ENCODE measurements around the gene TMEM63A. TPM values are rescaled to one million over a fixed set of nuclear protein-coding genes. Genes with fewer than 3 reads are reported as not detected.

TMEM63A gene
- polyA plus RNA-seq, 1 of the 3 experiments (the other 2 are of a cell fraction), result 13.5 TPM

- ChIA-PET POLR2A (no interaction called here), CTCF (interaction anchor here (0.9 kb wide), 1 partner anchor 400 kb away, joined by 4 read pairs; no protein-coding TSS in a partner anchor)
- Histone ChIP-seq H3K27me3 (ENCODE audit: insufficient read depth) (no peaks in the 10 kb centered on the region), H3K9me2 (no peaks in the 10 kb centered on the region), H4K20me1 (ENCODE audit: insufficient read depth) (no peaks in the 10 kb centered on the region), H3K36me3 (replicated peaks in 1 of 2; ENCODE audit: control insufficient read depth in 1 of 2, insufficient read depth in 2 of 2, low read length in 1 of 2) (peaks cover 12 to 18% of the 10 kb centered on the region in 2 experiments), H3K79me2 (ENCODE audit: insufficient read depth) (no peaks in the 10 kb centered on the region), H2AFZ (ENCODE audit: low read depth) (no peak overlapping the region), H3K27ac (ENCODE audit: low read depth in 2 of 2, low read length in 1 of 2) (no peak overlapping the region), H3F3A (replicated peaks; ENCODE audit: insufficient read depth) (peaks cover 4% of the 10 kb centered on the region), H3K4me1 (ENCODE audit: control insufficient read depth in 1 of 2, insufficient read depth in 2 of 2, low read depth in 1 of 2, low read length in 1 of 2) (peaks cover 0 to 12% of the 10 kb centered on the region in 2 experiments; a peak in 1 of 4 replicates), H3K9me3 (no peaks in the 10 kb centered on the region), H3K9ac (no peak overlapping the region), H3K4me3 (ENCODE audit: low read depth in 2 of 2, low read length in 1 of 2) (no peak overlapping the region), H3K4me2 (no peak overlapping the region)
- DNase-seq, result no peak
- TF ChIP-seq EZH2phosphoT487 (IDR thresholded peaks at IDR 0.05; ENCODE audit: borderline replicate concordance, low read depth) (no peak), GATA2 (CRISPR knock-in tag; IDR thresholded peaks at IDR 0.05) (no peak), CTCF (IDR thresholded peaks at IDR 0.05) (no peak), SMC3 (IDR thresholded peaks at IDR 0.05; ENCODE audit: low read depth, low read length) (no peak), CHD2 (IDR thresholded peaks at IDR 0.05; ENCODE audit: low read length, partially characterized antibody) (no peak), TAF1 (IDR thresholded peaks at IDR 0.05; ENCODE audit: borderline replicate concordance, low read depth, low read length) (no peak), TEAD4 (IDR thresholded peaks at IDR 0.05; ENCODE audit: borderline replicate concordance, insufficient read depth) (no peak)
- WGBS (ENCODE audit: low lambda C conversion rate), result 91% methylated on average over 7 of the region's 11 CpGs
Measured at GRCh38 chr1:225874431-225874830, 7.7 kb downstream of the TMEM63A start.

GRCh38 chr1:225873281-225873850 is 8.8 kb downstream of the TMEM63A start:
- Histone ChIP-seq H4K20me1 (ENCODE audit: insufficient read depth) (no peaks in the 10 kb centered on the region), H3K27ac (ENCODE audit: low read depth in 2 of 2, low read length in 1 of 2) (no peak overlapping the region), H3K9ac (no peak overlapping the region), H3K4me1 (ENCODE audit: control insufficient read depth in 1 of 2, insufficient read depth in 2 of 2, low read depth in 1 of 2, low read length in 1 of 2) (peaks cover 0 to 10% of the 10 kb centered on the region in 2 experiments; a peak in 1 of 4 replicates), H3F3A (replicated peaks; ENCODE audit: insufficient read depth) (peaks cover under 1% of the 10 kb centered on the region), H3K9me2 (no peaks in the 10 kb centered on the region), H3K27me3 (ENCODE audit: insufficient read depth) (no peaks in the 10 kb centered on the region), H3K79me2 (ENCODE audit: insufficient read depth) (no peaks in the 10 kb centered on the region), H3K9me3 (no peaks in the 10 kb centered on the region), H3K4me2 (no peak overlapping the region), H2AFZ (ENCODE audit: low read depth) (no peak overlapping the region), H3K36me3 (replicated peaks in 1 of 2; ENCODE audit: control insufficient read depth in 1 of 2, insufficient read depth in 2 of 2, low read length in 1 of 2) (peaks cover 17 to 18% of the 10 kb centered on the region in 2 experiments), H3K4me3 (ENCODE audit: low read depth in 2 of 2, low read length in 1 of 2) (no peak overlapping the region)
- no peak for DNase-seq
- ChIA-PET POLR2A (no interaction called here), CTCF (interaction anchor here (0.9 kb wide), 1 partner anchor 399 kb away, joined by 4 read pairs; no protein-coding TSS in a partner anchor)
- WGBS (ENCODE audit: low lambda C conversion rate), result 95% methylated on average over 6 of the region's 10 CpGs
- TF ChIP-seq POLR2AphosphoS5 (IDR thresholded peaks at IDR 0.05; ENCODE audit: low read depth, low read length) (no peak), MEF2A (IDR thresholded peaks at IDR 0.05; ENCODE audit: borderline replicate concordance, low read depth) (no peak), MAX (IDR thresholded peaks at IDR 0.05; ENCODE audit: low read depth) (no peak), CTCF (IDR thresholded peaks at IDR 0.05) (no peak), GATA2 (CRISPR knock-in tag; IDR thresholded peaks at IDR 0.05) (no peak), NFIC (IDR thresholded peaks at IDR 0.05; ENCODE audit: borderline replicate concordance) (no peak), MXI1 (IDR thresholded peaks at IDR 0.05; ENCODE audit: low read depth, low read length) (no peak), SMC3 (IDR thresholded peaks at IDR 0.05; ENCODE audit: low read depth, low read length) (no peak), RCOR1 (IDR thresholded peaks at IDR 0.05; ENCODE audit: low read length) (no peak), CHD2 (IDR thresholded peaks at IDR 0.05; ENCODE audit: low read length, partially characterized antibody) (no peak), RFX5 (IDR thresholded peaks at IDR 0.05; ENCODE audit: low read length) (no peak), TCF12 (IDR thresholded peaks at IDR 0.05) (no peak), ZBTB33 (IDR thresholded peaks at IDR 0.05; ENCODE audit: borderline replicate concordance, low read depth) (no peak), FOSL2 (IDR thresholded peaks at IDR 0.05; ENCODE audit: borderline replicate concordance, low read depth) (no peak), USF1 (IDR thresholded peaks at IDR 0.05; ENCODE audit: borderline replicate concordance, low read depth) (no peak), GABPA (IDR thresholded peaks at IDR 0.05; ENCODE audit: low read depth) (no peak), SIN3A (IDR thresholded peaks at IDR 0.05; ENCODE audit: borderline replicate concordance, low read depth, low read length) (no peak)

All from SK-N-SH (cell line).